ENCODE results near the gene CCDC167. TPM values are rescaled to one million over a fixed set of nuclear protein-coding genes. Genes with fewer than 3 reads are reported as not detected.
"Not testable (repeated sequence)": the region's sequence is repeated elsewhere in the genome, so short reads cannot be mapped to it uniquely, and the experiment has no call there.

CCDC167 gene
- total RNA-seq, 4 donors from 2014 or later: 23.4 to 35.0 (median 30.8) TPM

DNA sequence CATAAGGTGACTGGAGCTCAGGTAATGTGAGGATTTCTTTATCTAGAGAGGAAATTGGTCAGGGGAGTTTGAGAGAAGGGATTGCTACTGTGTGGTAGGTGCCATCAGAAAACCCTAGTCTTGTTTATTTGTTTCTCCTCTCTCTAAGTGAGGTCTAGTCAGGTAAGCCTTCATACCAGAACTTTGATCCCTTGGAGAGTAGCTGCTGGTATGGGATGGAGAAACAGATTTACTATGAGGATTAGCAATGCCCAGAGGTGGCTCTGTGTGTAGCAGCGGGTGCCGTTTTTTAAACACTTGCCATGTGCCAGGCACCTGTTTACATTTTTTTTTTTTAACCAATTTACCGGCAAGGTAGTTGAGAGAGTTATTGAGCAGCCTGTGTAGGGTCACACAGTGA is 47.2 kb downstream of the CCDC167 start:
- in situ Hi-C loops (cut with MboI; ENCODE audit: low sequenced_read_pairs in 4 of 4) (no loop called here), intact Hi-C loops (cut with DNase I; ENCODE audit: low total_unique reads) (no loop called here)
- no peak overlapping the region for H3K4me3 ChIP-seq
- no peak for ATAC-seq
- TF ChIP-seq, protein P1, sequence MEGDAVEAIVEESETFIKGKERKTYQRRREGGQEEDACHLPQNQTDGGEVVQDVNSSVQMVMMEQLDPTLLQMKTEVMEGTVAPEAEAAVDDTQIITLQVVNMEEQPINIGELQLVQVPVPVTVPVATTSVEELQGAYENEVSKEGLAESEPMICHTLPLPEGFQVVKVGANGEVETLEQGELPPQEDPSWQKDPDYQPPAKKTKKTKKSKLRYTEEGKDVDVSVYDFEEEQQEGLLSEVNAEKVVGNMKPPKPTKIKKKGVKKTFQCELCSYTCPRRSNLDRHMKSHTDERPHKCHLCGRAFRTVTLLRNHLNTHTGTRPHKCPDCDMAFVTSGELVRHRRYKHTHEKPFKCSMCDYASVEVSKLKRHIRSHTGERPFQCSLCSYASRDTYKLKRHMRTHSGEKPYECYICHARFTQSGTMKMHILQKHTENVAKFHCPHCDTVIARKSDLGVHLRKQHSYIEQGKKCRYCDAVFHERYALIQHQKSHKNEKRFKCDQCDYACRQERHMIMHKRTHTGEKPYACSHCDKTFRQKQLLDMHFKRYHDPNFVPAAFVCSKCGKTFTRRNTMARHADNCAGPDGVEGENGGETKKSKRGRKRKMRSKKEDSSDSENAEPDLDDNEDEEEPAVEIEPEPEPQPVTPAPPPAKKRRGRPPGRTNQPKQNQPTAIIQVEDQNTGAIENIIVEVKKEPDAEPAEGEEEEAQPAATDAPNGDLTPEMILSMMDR (IDR thresholded peaks at IDR 0.05 in 4 of 5, conservative IDR thresholded peaks at IDR 0.05 in 1 of 5): no peak
- TF ChIP-seq POLR2A (IDR thresholded peaks at IDR 0.05): no peak
- H3K27ac ChIP-seq: no peak overlapping the region
- peaks cover 0 to 75% of the 10 kb centered on the region in 2 donors for H3K36me3 ChIP-seq
- no peak for DNase-seq
- no peaks in the 10 kb centered on the region for H3K9me3 ChIP-seq
- H3K27me3 ChIP-seq: no peaks in the 10 kb centered on the region
- no peaks in the 10 kb centered on the region for H3K4me1 ChIP-seq

- Histone ChIP-seq H3K36me3 (peaks cover 0 to 84% of the 10 kb centered on the region in 2 donors), H3K9me3 (no peaks in the 10 kb centered on the region), H3K4me3 (no peak overlapping the region), H3K27me3 (no peaks in the 10 kb centered on the region), H3K27ac (no peak overlapping the region), H3K4me1 (no peaks in the 10 kb centered on the region)
- ATAC-seq (no peak), DNase-seq (no peak)
- TF ChIP-seq POLR2A (IDR thresholded peaks at IDR 0.05): no peak
- TF ChIP-seq, protein P1 (IDR thresholded peaks at IDR 0.05 in 4 of 5, conservative IDR thresholded peaks at IDR 0.05 in 1 of 5): no peak
- intact Hi-C loops (cut with DNase I; ENCODE audit: low total_unique reads): no loop called here
- in situ Hi-C loops (cut with MboI; ENCODE audit: low sequenced_read_pairs in 4 of 4): no loop called here
These were observed 48.1 kb downstream of the CCDC167 start for GRCh38 chr6:37451441-37452193.

DNA sequence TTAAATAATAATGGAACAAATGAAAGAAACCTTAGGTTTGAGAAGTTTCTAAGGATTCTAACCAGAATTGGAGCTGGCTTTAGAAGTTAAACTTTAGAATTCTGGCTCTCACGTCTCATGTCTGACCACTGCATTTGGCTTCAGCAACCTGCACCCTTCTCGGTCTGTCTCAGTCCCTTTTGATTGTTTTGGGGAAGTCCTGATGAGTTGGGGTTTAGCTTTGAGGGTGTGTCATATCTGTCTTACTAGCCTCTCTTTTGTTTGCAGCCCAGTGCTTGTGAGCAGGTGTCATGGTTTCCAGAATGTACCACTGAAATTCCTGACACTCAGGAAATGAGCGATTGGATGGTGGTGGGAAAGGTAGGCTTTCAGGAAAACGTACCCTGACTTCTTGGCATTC is 49.7 kb downstream of the CCDC167 start:
- DNase-seq: no peak
- ATAC-seq: no peak
- Histone ChIP-seq H3K36me3 (peaks cover 0 to 88% of the 10 kb centered on the region in 2 donors), H3K4me1 (no peaks in the 10 kb centered on the region), H3K27me3 (no peaks in the 10 kb centered on the region), H3K4me3 (no peak overlapping the region), H3K27ac (no peak overlapping the region), H3K9me3 (no peaks in the 10 kb centered on the region)
- TF ChIP-seq, protein P1 (IDR thresholded peaks at IDR 0.05 in 4 of 5, conservative IDR thresholded peaks at IDR 0.05 in 1 of 5): no peak
- TF ChIP-seq POLR2A (IDR thresholded peaks at IDR 0.05): no peak
- intact Hi-C loops (cut with DNase I; ENCODE audit: low total_unique reads): no loop called here
- in situ Hi-C loops (cut with MboI; ENCODE audit: low sequenced_read_pairs in 4 of 4): no loop called here

- peaks cover 0 to 49% of the 10 kb centered on the region in 2 donors for H3K36me3 ChIP-seq
- H3K4me1 ChIP-seq; intact Hi-C loops (cut with DNase I; ENCODE audit: low total_unique reads); H3K27me3 ChIP-seq; ATAC-seq; DNase-seq; in situ Hi-C loops (cut with MboI; ENCODE audit: low sequenced_read_pairs in 4 of 4); H3K9me3 ChIP-seq: not testable (repeated sequence)
- H3K4me3 ChIP-seq: peak overlapping the region in 3 of 4 donors; percentile 0 to 21 (median 11)
- H3K27ac ChIP-seq: peak overlapping the region in 3 of 4 donors; percentile 46 to 60 (median 59)
These were observed 56.5 kb downstream of the CCDC167 start for GRCh38 chr6:37443216-37443542.

- in situ Hi-C loops (cut with MboI; ENCODE audit: low sequenced_read_pairs in 4 of 4): no loop called here
- peaks cover 2 to 9% of the 10 kb centered on the region in 2 donors for H3K4me1 ChIP-seq
These were observed 57.1 kb downstream of the CCDC167 start for GRCh38 chr6:37442416-37443215.

More at GRCh38 chr6:37442416-37443215, 57.1 kb downstream of the CCDC167 start:
- Histone ChIP-seq H3K27me3 (no peaks in the 10 kb centered on the region), H3K9me3 (no peaks in the 10 kb centered on the region), H3K4me3 (peak overlapping the region in 3 of 4 donors; percentile 0 to 21 (median 11)), H3K27ac (peak overlapping the region; percentile 46 to 60 (median 52)), H3K36me3 (peaks cover 0 to 53% of the 10 kb centered on the region in 2 donors)
- ATAC-seq (peak in 1 of 2 donors; percentile 62), DNase-seq (no peak)
- intact Hi-C loops (cut with DNase I; ENCODE audit: low total_unique reads): no loop called here
- TF ChIP-seq POLR2A (IDR thresholded peaks at IDR 0.05): no peak
- TF ChIP-seq, protein P1 (IDR thresholded peaks at IDR 0.05 in 4 of 5, conservative IDR thresholded peaks at IDR 0.05 in 1 of 5): no peak
